Measurements from ENCODE around the gene RNF111. TPM values are rescaled to one million over a fixed set of nuclear protein-coding genes. Genes with fewer than 3 reads are reported as not detected.

The RNF111 gene
- total RNA-seq, 1 donor from 2014 or later, result 40.1 TPM

GRCh38 chr15:59053482-59053881 is 66.0 kb downstream of the RNF111 start:
- Mint-ChIP-seq H3K27ac (no peak overlapping the region), H3K36me3 (ENCODE audit: insufficient read depth) (peaks cover 12% of the 10 kb centered on the region), H3K9me3 (ENCODE audit: low read depth) (no peaks in the 10 kb centered on the region), H3K4me1 (ENCODE audit: low read depth) (no peaks in the 10 kb centered on the region), H3K4me3 (ENCODE audit: low read depth) (no peak overlapping the region), H3K27me3 (no peaks in the 10 kb centered on the region)
- no peak for DNase-seq (ENCODE audit: low spot score, unreplicated experiment)
- no peak for TF ChIP-seq CTCF (IDR thresholded peaks at IDR 0.05; ENCODE audit: unreplicated experiment)

- Mint-ChIP-seq H3K27ac (no peak overlapping the region), H3K4me3 (ENCODE audit: low read depth) (no peak overlapping the region), H3K9me3 (ENCODE audit: low read depth) (no peaks in the 10 kb centered on the region), H3K36me3 (ENCODE audit: insufficient read depth) (peaks cover 16% of the 10 kb centered on the region), H3K4me1 (ENCODE audit: low read depth) (no peaks in the 10 kb centered on the region), H3K27me3 (no peaks in the 10 kb centered on the region)
- no peak for DNase-seq (ENCODE audit: low spot score, unreplicated experiment)
- TF ChIP-seq CTCF (IDR thresholded peaks at IDR 0.05; ENCODE audit: unreplicated experiment), result no peak
Measured at GRCh38 chr15:59059076-59059597, 71.7 kb downstream of the RNF111 start.

- Mint-ChIP-seq H3K27me3 (no peaks in the 10 kb centered on the region), H3K9me3 (ENCODE audit: low read depth) (no peaks in the 10 kb centered on the region), H3K36me3 (ENCODE audit: insufficient read depth) (peaks cover 24% of the 10 kb centered on the region), H3K4me1 (ENCODE audit: low read depth) (no peaks in the 10 kb centered on the region), H3K27ac (no peak overlapping the region), H3K4me3 (ENCODE audit: low read depth) (no peak overlapping the region)
- TF ChIP-seq CTCF (IDR thresholded peaks at IDR 0.05; ENCODE audit: unreplicated experiment), result no peak
- DNase-seq (ENCODE audit: low spot score, unreplicated experiment), result no peak
Measured at GRCh38 chr15:59060348-59060747, 72.9 kb downstream of the RNF111 start.

- Mint-ChIP-seq H3K9me3 (ENCODE audit: low read depth) (no peaks in the 10 kb centered on the region), H3K27ac (no peak overlapping the region), H3K36me3 (ENCODE audit: insufficient read depth) (peaks cover 35% of the 10 kb centered on the region), H3K4me3 (ENCODE audit: low read depth) (no peak overlapping the region), H3K27me3 (no peaks in the 10 kb centered on the region), H3K4me1 (ENCODE audit: low read depth) (no peaks in the 10 kb centered on the region)
- TF ChIP-seq CTCF (IDR thresholded peaks at IDR 0.05; ENCODE audit: unreplicated experiment), result no peak
- DNase-seq (ENCODE audit: low spot score, unreplicated experiment), result no peak
Measured at GRCh38 chr15:59063042-59063441, 75.6 kb downstream of the RNF111 start.

- no peak for TF ChIP-seq CTCF (IDR thresholded peaks at IDR 0.05; ENCODE audit: unreplicated experiment)
- H3K4me3 Mint-ChIP-seq (ENCODE audit: low read depth), result no peak overlapping the region
- H3K4me1 Mint-ChIP-seq (ENCODE audit: low read depth), result peaks cover 2% of the 10 kb centered on the region
- peaks cover 51% of the 10 kb centered on the region for H3K36me3 Mint-ChIP-seq (ENCODE audit: insufficient read depth)
- DNase-seq (ENCODE audit: low spot score, unreplicated experiment), result no peak
- no peaks in the 10 kb centered on the region for H3K9me3 Mint-ChIP-seq (ENCODE audit: low read depth)
- no peak overlapping the region for H3K27ac Mint-ChIP-seq
- H3K27me3 Mint-ChIP-seq, result no peaks in the 10 kb centered on the region
Measured at GRCh38 chr15:59069430-59069829, 82.0 kb downstream of the RNF111 start.

Measured in progenitor cell of endocrine pancreas (in vitro differentiated cells).